H1 (cell line): ENCODE measurements around the gene ABI3. TPM values are rescaled to one million over a fixed set of nuclear protein-coding genes. Genes with fewer than 3 reads are reported as not detected.

Experiments used
- polyA plus RNA-seq, 7 experiments: library from polyadenylated mRNA; depleted of rRNA in 3 of 7; stranded (reverse) in 5 of 7; unstranded in 2 of 7; fragments of >200 nt in 5 of 7; fragments of 200-250 nt in 2 of 7; gene quantifications; 1 replicate in 5 of 7; 2 replicates in 1 of 7; 4 replicates in 1 of 7; pipeline versions ENCODE4 v1.2.1 to v1.2.3, GENCODE V29; 2011 to 2013; ENCODE audit warnings: missing spikeins in 2 of 7, mixed read lengths in 2 of 7
- total RNA-seq: library from RNA; stranded (reverse); fragmentation: NEBNext Ultra II Directional; extraction: Animal tissue kit (Norgen Biotek cat#: 25700); gene quantifications from 2 replicates; pipeline ENCODE4 v1.2.1, GENCODE V29; 2021

Gene ABI3
- total and polyA plus RNA-seq, 2 of the 8 experiments (the other 6 are each of a cell fraction or from before 2014, with no cell fraction given): 1.3 to 2.5 TPM

Other genes with a start within 250 kb of the ABI3 start
- gene GIP, start 242.1 kb upstream of the ABI3 start, total RNA-seq: not detected in 2 replicates
- 0.14 and 0.16 TPM in 2 replicates for gene GIP, start 242.1 kb upstream of the ABI3 start, polyA plus RNA-seq (2011; rRNA removed)
- gene IGF2BP1, start 213.3 kb upstream of the ABI3 start, total RNA-seq: 487 and 513 TPM in 2 replicates
- 41.6 and 92.2 TPM in 2 replicates for gene IGF2BP1, start 213.3 kb upstream of the ABI3 start, polyA plus RNA-seq (2011; rRNA removed)
- gene B4GALNT2, start 77.9 kb upstream of the ABI3 start, total RNA-seq: 0.04 TPM in 1 of 2 replicates, not detected in the other
- gene B4GALNT2, start 77.9 kb upstream of the ABI3 start, polyA plus RNA-seq (2011; rRNA removed): not detected in 2 replicates
- 0.73 and 1.4 TPM in 2 replicates for gene GNGT2, start 133 bp upstream of the ABI3 start, total RNA-seq
- 1.3 and 1.7 TPM in 2 replicates for gene GNGT2, start 133 bp upstream of the ABI3 start, polyA plus RNA-seq (2011; rRNA removed)
- 0.34 and 0.73 TPM in 2 replicates for gene PHOSPHO1, start 20.1 kb downstream of the ABI3 start, total RNA-seq
- 0.45 and 1.2 TPM in 2 replicates for gene PHOSPHO1, start 20.1 kb downstream of the ABI3 start, polyA plus RNA-seq (2011; rRNA removed)
- gene ZNF652, start 151.5 kb downstream of the ABI3 start, total RNA-seq: 36.5 and 39.6 TPM in 2 replicates
- 7.3 and 13.5 TPM in 2 replicates for gene ZNF652, start 151.5 kb downstream of the ABI3 start, polyA plus RNA-seq (2011; rRNA removed)
- 386 and 401 TPM in 2 replicates for gene PHB1, start 204.2 kb downstream of the ABI3 start, total RNA-seq
- 419 and 597 TPM in 2 replicates for gene PHB1, start 204.2 kb downstream of the ABI3 start, polyA plus RNA-seq (2011; rRNA removed)